HG02973 (cell line): Measurements from ENCODE around the gene RAP1GAP2.
"Not testable (repeated sequence)": the region's sequence is repeated elsewhere in the genome, so short reads cannot be mapped to it uniquely, and the experiment has no call there.

Source experiments
- ATAC-seq: cut with Tn5 transposase; IDR thresholded peaks from one replicate; pipeline ENCODE4 v1.9.1; 2021; ENCODE audit warnings: moderate library complexity; ENCODE audit not compliant: unreplicated experiment

The RAP1GAP2 gene

DNA sequence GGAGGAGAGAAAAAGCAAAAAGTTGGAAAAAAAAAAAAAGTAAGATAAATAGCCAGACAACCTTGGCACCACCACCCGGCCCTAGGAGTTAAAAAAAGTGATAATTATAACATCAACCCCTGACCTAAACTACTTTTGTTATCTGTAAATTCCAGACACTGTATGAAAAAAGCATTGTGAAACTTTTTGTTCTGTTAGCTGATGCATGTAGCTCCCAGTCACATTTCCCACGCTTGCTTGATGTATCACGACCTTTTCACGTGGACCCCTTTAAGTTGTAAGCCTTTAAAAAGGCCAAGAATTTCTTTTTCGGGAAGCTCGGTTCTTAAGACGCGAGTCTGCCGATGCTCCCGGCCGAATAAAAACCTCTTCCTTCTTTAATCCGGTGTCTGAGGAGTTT, 10.9 kb upstream of the RAP1GAP2 start:
- not testable (repeated sequence) for ATAC-seq

DNA sequence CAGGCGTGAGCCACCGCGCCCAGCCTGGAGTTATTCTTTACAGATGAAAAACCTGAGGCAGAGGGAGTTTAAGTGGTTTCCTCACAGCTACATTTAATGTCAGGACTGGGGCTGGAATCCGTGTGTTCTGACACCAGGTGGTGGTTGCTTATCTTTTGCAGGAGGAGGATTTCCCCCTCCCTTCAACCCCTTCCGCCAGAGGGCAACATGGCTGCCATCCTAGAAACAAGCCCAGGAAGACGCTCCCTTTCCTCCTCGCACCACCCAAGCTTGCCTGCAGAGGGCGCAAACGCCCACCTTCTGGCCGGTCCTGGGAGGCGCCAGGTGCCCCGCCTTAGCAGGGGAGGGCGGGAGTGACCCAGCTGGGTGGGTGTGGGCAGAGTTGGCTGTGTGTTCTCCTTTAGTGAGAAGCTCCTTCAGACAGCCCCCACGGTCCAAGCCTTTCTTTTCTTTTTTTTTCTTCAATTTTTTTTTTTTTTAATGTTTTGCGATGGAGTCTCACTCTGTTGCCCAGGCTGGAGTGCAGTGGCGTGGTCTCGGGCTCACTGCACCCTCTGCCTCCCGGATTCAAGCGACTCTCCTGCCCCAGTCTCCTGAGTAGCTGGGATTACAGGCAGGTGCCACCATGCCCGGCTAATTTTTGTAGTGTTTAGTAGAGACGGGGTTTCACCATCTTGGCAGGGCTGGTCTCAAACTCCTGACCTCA, 9.9 kb upstream of the RAP1GAP2 start:
- ATAC-seq, result no peak

DNA sequence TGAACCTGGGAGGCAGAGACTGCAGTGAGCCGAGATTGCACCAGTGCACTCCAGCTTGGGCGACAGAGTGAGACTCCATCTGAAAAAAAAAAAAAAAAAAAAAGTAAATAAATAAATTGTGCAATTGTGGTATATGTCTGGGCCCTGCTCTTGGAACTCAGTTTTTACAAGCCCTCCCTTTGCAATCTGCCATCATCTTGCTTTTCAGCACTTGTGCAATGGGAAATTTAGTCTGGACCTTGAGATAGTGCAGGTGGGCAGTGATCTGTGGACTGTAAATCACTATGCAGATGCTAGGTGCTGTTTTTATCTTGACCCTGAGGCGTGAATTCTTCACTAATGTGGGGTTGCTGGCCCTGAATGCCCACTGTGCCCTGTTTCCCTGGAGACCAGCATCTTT, 6.5 kb upstream of the RAP1GAP2 start:
- no peak for ATAC-seq

DNA sequence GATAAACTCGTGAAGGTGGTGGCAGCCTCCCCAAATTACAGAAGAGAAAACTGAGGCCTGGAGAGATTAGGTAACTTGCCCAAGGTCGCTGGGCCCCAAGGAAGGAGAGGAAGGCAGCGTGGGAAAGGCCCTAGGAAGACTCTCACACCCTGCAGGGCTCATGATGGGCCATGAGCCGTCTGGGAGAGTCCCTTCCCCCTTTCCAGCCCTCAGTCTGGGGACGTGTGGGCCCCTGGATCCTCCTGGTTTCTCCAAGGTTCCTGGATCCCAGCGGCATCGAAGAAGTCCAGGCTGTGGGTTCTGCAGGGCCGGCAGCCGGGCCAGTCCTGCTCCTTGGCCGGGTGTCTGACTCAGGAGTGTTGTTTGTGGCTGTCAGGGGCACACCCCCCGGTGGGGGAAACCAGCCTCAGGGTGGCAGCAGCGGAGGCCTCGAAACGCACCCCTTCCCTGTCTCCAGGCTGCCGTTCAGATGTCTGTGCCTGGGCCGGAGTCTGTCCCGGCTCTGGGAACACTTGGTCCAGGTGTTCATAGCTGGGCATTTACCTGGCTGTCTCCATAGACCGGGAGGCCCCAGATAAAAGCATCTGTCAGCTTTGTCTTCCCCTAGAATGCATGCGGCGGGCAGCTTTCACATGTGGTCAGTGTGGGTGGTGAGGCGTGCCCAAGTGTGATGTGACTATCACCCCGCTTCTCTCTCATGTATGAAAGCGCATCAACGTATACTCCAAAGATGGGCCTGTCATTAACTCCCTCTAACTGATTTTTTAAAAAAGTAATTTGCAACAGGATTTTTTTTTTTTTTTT, 3.7 kb upstream of the RAP1GAP2 start:
- no peak for ATAC-seq

DNA sequence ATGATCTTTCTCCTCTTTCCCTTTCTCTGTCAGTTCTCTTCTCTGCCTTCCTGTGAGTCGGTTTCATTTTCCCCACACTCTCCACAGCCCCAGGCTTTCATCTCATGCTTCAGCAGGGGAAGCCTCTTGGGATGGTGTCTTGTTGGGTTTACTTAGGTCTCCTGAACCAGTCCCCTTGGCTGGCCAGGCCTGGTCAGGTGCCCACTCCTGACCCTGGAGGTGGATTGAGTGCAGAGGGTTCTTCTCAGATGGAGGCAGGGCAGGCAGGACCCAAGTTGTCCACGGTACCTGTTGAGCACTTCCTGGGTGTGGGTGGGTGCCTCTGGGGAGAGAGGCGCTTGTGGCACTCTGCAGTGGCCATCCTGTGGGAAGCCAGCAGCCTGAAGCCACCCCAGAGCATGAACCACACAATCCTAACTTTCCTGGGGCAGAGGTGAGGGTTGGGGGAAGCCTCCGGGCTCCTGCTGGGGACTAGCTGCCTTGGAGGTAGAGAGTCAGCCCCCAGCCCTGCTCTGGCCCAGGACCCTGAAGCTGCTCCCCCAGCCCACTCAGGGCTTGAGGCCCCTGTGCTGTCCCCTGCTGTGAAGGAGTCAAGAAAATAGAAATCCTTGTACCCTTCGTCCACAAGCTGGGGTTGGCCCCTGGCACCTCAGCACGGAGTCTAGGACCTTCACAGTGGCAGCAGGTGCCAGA, 2.0 kb upstream of the RAP1GAP2 start:
- ATAC-seq, result no peak

DNA sequence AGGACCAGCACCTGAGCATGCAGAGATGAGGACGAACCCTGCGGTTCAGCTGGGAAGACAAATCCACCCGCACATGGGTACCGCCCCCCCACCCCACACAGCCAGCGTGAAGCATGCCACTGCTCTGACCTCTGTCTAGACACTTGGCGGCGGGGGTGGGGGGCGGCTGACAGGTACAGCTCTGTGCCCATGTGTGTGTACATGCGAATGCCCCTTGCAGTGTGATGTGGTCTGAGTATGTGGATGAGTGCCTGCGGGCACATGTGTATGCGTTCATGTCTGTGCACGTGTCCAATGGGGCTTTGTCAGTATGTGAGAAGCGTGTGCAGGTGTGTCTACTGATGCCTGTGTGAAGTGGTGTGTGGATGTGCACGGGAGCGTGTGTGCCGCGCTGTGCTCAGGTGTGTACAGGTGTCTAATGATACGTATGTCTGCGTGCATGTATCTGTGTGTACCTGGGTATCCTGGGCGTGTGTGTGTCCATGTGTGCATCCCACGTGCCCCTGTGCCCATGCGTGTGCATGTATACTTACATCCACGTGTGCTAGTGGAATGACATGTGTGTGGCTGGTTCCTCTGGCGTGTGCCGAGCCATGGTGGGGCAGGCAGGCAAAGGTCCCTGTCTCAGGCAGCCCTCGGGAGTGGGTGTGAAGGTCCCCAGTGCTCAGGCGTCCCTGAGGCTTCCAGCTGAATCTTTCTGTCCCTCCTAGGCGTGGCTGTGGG, 636 bp upstream of the RAP1GAP2 start:
- ATAC-seq, result no peak

DNA sequence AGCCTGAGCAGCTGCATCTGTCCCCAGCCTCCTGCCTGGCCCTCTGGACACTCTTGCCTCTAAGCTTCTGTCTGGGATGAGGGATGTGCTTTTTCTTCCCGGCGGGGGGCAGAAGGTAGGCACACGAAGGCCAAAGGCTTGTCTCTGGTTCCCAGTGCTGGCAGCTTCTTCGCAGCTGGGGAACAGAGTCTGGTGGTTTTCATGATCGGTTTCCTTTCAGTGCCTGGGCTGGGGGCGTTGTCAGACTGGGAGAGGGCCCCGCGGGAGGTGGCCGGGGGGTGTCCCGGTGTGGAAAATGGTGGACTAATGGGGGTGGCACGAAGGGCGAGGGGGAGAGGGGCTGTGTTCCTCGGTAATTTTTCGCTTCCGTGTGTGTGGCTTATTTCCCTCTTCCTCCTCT, 988 bp downstream of the RAP1GAP2 start:
- ATAC-seq, result no peak

DNA sequence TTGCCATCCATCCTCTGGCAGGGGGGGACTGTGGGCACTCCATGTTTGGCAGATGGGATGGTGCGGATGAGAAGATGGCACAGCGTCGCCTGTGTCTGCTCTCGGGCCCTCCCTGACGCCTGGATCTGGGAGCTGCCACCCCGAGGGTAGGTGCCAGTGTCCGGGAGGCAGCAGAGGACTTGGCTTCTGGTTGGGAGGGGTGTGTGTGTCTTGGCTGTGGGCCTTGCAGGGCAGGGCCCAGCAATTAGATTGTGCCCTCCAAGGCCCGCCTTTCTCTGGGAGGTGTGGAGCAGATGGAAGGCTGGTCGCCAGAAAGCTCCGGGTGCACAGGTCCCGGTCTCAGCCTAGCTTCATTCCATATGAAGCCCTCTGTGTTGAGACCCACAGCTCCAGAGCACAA, 1.4 kb downstream of the RAP1GAP2 start:
- no peak for ATAC-seq

DNA sequence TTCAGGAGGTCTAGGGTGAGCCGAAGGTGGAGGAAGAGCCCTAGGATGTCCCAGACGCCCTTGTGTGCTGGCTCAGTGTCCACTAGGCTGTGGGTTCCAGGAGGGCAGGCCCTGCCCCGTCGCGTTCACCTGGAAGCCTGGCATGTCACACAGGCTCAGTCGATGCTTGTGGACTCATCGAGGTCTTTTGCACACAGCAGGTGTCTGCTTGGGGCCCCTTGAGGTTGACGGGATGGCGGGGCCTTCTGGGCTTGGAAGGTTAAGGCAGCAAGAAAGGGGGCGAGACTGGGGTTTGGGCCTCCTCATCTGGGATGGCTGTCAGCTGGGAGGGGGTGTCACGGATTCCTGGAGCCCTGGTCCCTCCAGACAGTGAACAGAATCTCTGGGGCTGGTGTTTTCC, 1.9 kb downstream of the RAP1GAP2 start:
- ATAC-seq, result no peak

DNA sequence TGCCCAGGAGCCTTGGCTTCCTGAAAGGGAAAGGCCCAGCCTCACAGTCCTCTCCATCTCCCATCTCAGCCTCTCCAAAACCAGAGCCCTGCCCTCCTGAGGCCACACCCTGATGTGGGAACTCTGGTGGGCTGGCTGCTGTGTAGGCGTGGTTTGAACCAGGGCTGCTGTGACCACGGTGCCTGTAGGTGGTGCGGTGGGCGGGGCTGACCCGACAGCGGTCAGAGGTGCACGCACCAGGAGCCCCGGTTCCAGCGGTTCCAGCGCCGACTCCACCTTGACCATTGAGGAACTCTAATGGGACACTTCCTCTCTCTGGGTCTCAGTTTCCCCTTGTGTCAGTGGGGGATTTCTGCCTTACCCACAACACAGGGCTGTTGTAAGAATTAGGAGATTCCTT, 2.4 kb downstream of the RAP1GAP2 start:
- ATAC-seq, result no peak

DNA sequence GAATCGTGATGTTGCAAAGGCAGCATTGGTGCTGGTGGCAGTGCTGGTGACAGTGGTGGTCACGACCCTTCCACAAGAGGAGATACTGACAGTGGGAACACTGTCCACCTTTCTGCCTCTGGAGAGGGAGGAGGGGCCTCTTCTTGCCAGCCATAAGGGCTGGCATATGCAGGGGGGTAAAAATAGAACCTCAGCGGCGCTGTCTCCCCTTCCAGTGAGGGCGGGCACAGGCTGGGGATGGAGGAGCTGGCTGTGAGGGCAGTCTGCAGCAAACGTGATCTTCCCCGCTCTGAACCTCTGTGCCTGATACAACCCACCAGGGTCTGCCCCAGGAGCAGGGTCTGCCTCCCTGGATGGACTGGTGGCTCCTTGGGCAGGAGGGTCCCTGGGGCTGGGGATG, 3.4 kb downstream of the RAP1GAP2 start:
- ATAC-seq, result no peak

DNA sequence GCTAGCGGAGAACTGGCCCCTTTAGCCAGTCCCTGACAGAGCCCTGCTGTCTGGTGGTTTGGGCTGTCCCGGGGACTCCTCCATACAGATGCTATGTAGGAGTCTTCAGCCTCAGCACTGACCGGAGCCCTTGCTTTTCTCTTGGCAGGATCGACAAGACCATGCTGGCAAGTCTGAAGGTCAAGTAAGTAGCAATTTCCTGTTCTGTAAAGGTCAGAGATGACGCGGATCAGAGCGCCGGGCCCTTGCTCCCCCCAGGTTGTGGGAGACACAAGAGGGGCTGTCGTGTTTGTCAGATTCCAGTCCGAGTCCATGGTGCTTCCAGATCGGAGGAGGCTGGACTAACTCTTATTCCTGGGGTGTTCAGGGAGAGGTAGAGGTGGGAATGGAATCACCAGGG, 4.1 kb downstream of the RAP1GAP2 start:
- ATAC-seq, result no peak

DNA sequence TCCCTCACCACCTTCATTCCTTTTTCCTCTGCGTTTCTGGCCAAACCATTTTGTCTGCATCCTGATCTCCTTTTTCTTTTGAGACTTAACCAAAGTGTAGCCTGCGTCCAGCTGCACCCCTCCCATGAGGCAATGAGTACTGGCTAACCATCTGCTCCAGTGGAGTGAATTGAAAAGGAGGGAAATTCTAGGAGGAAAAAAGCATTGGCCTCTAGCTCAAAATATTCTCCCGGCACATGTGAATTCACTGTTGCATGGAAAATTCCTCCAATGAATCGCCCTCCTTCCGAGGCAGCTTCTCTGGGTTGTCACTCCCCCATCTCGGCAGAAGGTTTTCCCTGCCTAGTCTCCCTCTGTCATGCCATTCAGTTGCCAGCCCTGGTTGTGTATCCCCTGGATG, 5.6 kb downstream of the RAP1GAP2 start:
- ATAC-seq, result no peak

DNA sequence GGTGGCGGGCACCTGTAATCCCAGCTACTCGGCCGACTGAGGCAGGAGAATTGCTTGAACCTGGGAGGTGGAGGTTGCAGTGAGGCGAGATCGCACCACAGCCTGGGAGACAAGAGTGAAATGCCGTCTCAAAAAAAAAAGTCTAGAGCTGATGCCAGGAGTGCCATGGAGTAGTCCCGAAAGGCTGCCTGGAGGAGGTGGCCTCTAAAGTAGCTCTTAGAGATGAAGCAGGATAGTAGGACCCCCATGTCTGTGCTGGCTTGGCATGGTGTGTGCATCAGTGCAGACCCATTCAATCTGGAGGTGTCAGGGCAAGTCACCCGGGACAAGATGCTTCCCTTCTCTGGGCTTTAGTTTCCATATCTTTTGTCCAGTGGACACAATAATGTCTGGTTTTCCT, 6.3 kb downstream of the RAP1GAP2 start:
- no peak for ATAC-seq

DNA sequence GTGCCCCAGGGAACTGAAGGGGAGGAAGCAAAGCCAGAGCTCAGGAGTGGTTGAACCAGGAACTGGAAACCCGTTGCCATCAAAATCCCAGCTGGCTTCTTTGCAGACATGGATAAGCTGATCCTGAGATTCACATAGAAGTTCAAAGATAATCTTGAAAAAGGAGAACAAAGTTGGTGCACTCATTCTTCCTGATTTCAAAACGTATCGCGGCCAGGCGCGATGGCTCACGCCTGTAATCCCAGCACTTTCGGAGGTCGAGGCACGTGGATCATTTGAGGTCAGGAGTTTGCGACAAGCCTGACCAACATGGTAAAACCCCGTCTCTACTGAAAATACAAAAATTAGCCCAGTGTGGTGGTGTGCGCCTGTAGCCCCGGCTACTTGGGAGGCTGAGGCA, 7.1 kb downstream of the RAP1GAP2 start:
- no peak for ATAC-seq

DNA sequence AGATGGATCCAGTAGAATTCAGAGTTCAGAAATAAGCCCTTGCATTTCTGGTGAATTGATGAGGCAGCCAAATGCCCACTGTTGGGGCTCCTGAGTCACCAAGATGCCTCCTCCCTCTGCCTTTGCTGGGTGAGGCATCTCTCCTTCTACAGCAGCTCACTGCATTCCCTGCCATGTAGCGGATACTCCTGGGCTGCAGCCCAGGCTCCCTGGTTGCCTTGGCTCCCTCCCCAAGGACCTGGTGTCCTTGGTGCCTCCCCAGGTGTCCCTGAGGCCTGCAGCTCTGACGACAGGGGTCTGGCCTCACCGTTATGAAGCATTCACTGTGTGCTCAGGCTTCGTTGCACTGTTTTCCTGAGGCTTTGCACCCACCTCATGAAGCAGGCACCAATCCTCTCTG, 7.7 kb downstream of the RAP1GAP2 start:
- ATAC-seq, result no peak

DNA sequence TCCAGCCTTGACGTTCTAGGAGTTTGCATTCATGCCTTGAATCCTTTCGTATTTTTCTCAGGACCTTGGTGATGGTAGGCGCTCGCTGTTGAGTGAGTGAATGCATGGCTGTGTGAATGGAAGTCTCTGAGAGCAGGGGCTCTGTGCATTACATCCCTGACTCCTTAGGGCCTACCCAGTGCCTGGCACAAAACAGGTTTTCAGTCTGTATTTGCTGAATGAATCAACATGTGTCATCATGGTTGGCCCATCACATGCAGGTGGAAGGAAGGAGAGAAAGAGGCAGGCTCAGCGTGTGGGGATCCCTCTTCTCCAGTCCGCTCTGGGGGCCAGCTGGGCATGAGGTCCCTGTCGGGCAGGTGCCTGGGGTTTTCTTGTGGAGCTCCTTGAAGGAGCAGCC, 8.7 kb downstream of the RAP1GAP2 start:
- ATAC-seq, result no peak

DNA sequence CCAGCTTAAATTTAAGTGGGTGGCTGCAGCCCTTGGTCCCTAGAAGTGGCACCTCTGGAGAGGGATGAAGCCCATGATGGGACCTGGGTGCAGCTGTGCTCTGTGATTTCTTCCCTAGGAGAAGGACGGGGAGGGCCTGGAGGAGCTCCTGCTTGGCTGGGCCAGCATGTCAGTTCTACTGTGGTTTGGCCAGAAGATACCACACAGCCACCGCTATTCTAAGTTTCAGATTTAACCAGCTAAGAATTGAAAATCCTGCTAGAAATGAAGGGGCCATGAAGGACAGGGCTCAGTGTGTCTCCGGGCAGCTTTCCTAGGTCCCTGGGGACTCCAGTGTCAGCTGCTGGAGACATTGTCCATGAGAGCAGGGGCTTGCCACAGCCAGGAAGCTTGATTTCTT, 9.7 kb downstream of the RAP1GAP2 start:
- no peak for ATAC-seq

DNA sequence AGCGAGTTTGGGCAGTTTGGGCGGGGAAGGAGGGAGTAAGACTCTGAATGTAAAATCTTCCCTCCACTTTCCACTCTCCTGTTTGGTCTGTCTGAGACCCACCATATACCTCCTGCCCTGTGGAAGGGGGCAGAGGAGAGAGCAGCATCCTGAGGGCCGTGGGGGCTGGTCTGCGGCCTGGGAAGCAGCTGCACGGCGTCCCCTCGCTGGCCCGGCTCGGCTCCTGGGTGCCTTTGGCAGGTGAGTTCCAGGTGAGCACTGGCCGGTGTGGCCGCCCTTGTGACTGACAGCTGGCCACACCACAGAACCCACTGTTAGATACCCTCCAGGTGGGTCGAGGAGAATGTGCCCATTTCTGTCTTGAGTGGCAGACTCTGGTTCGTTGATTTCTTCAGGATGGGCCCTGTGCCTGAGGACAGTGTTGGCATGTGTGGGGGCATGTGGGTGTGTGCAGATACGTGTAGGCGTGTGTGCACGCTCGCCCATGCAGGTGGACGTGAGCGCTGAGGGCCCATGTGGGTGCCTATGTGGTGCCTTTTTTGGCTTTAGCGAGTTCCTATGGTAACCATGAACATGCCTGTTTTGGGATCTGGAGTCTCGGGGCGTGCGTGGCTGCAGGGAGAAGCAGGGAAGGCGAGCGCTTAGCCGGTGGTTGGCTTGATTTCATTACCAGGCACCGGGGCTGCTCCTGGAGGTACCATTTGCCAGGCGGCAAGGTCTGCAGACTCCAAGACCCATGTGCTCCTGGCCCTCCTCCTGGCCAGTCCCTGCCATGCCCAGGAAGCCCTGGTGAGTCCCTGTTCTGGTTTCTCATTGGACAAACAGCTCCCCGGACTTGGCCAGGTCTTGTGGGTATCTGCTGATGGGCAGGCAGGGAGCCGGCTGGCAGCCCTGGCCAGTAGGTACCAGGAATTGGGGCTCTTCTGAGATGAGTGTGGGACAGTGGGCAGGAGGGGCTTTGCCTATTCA, 12.4 kb downstream of the RAP1GAP2 start:
- ATAC-seq, result no peak

DNA sequence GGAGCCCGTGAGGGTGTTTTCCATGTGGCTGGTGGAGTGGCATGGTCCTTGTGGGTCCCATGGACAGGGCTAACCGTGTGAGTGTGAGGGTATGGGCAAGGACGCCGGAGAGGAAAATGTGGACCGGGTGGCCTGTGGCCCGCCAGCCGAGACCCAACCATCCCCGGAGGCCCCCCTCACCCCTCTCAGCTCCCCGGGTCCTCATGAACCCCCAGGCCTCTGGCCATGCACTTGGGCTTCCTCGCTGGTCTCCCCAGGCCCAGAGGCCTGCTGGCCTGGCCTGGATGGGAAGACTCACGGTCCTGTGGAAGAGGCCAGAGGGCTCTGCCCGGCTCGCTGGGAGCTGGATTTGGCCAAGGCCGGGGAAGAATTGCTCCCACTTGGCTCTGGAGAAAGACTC, 13.1 kb downstream of the RAP1GAP2 start:
- no peak for ATAC-seq
